Measurements from ENCODE around the gene DKK2. TPM values are rescaled to one million over a fixed set of nuclear protein-coding genes. Genes with fewer than 3 reads are reported as not detected.

Gene DKK2
- total RNA-seq, 6 experiments from 2014 or later, result 0.15 to 0.50 (median 0.20) TPM

GRCh38 chr4:106953036-106953705 is 82.9 kb downstream of the DKK2 start:
- Mint-ChIP-seq H3K36me3 (ENCODE audit: low read depth) (no peaks in the 10 kb centered on the region), H3K9me3 (no peaks in the 10 kb centered on the region), H3K4me1 (ENCODE audit: low read depth) (no peaks in the 10 kb centered on the region), H3K4me3 (no peak overlapping the region), H3K27me3 (ENCODE audit: insufficient read depth) (no peaks in the 10 kb centered on the region), H3K27ac (no peak overlapping the region)
- no peak for TF ChIP-seq CTCF (IDR thresholded peaks at IDR 0.05)
- DNase-seq, result no peak

GRCh38 chr4:106951891-106952290 is 84.2 kb downstream of the DKK2 start:
- Mint-ChIP-seq H3K27ac (no peak overlapping the region), H3K9me3 (no peaks in the 10 kb centered on the region), H3K36me3 (ENCODE audit: low read depth) (no peaks in the 10 kb centered on the region), H3K4me1 (ENCODE audit: low read depth) (no peaks in the 10 kb centered on the region), H3K27me3 (ENCODE audit: insufficient read depth) (no peaks in the 10 kb centered on the region), H3K4me3 (no peak overlapping the region)
- no peak for DNase-seq
- TF ChIP-seq CTCF (IDR thresholded peaks at IDR 0.05), result no peak

GRCh38 chr4:106941841-106942240 is 94.3 kb downstream of the DKK2 start:
- no peak for DNase-seq
- TF ChIP-seq CTCF (IDR thresholded peaks at IDR 0.05), result no peak
- Mint-ChIP-seq H3K4me3 (no peak overlapping the region), H3K27me3 (ENCODE audit: insufficient read depth) (no peaks in the 10 kb centered on the region; the same call in 1 of the 2 replicates), H3K36me3 (ENCODE audit: low read depth) (no peaks in the 10 kb centered on the region), H3K9me3 (no peaks in the 10 kb centered on the region), H3K27ac (no peak overlapping the region), H3K4me1 (ENCODE audit: low read depth) (no peaks in the 10 kb centered on the region)

GRCh38 chr4:106930522-106930921 is 105.6 kb downstream of the DKK2 start:
- no peak for TF ChIP-seq CTCF (IDR thresholded peaks at IDR 0.05)
- H3K4me1 Mint-ChIP-seq (ENCODE audit: low read depth), result no peaks in the 10 kb centered on the region
- H3K27ac Mint-ChIP-seq, result no peak overlapping the region
- no peak overlapping the region for H3K4me3 Mint-ChIP-seq
- H3K27me3 Mint-ChIP-seq (ENCODE audit: insufficient read depth), result peaks cover 2% of the 10 kb centered on the region; the same call in 1 of the 2 replicates
- no peaks in the 10 kb centered on the region for H3K36me3 Mint-ChIP-seq (ENCODE audit: low read depth)
- no peaks in the 10 kb centered on the region for H3K9me3 Mint-ChIP-seq
- no peak for DNase-seq

GRCh38 chr4:106929248-106929647 is 106.9 kb downstream of the DKK2 start:
- no peak overlapping the region for H3K4me3 Mint-ChIP-seq
- TF ChIP-seq CTCF (IDR thresholded peaks at IDR 0.05), result no peak
- no peaks in the 10 kb centered on the region for H3K9me3 Mint-ChIP-seq
- no peaks in the 10 kb centered on the region for H3K36me3 Mint-ChIP-seq (ENCODE audit: low read depth)
- H3K27me3 Mint-ChIP-seq (ENCODE audit: insufficient read depth), result peaks cover 2% of the 10 kb centered on the region; the same call in 1 of the 2 replicates
- no peaks in the 10 kb centered on the region for H3K4me1 Mint-ChIP-seq (ENCODE audit: low read depth)
- no peak for DNase-seq
- no peak overlapping the region for H3K27ac Mint-ChIP-seq

Data from HFFc6 (cell line).